K562 (cell line): ENCODE data around the gene CLIP2. TPM values are rescaled to one million over a fixed set of nuclear protein-coding genes. Genes with fewer than 3 reads are reported as not detected.
A peak's percentile ranks its signal among the peaks of the same experiment; 100 is the strongest.

ENCODE experiments used
- ARNT ChIP-seq, 2 experiments: fragments of 450-650 bp; IDR thresholded peaks; 2 replicates each; pipeline ENCODE4 v1.6.1; 2016; ENCODE audit warnings: mild to moderate bottlenecking in 1 of 2
- ASH1L ChIP-seq: fragments of 450-650 bp; IDR thresholded peaks from 2 replicates; pipeline ENCODE4 v1.6.1; 2018; ENCODE audit warnings: borderline replicate concordance, mild to moderate bottlenecking, low read depth; ENCODE audit not compliant: partially characterized antibody
- CEBPB ChIP-seq: fragments of 450-650 bp; IDR thresholded peaks from 2 replicates; pipeline ENCODE4 v1.6.1; 2016; ENCODE audit warnings: missing genetic modification characterization, missing compliant biosample characterization
- COPS2 ChIP-seq: fragments of 450-650 bp; conservative IDR thresholded peaks from 2 replicates; pipeline ENCODE4 v1.6.1; 2016; ENCODE audit warnings: mild to moderate bottlenecking, moderate library complexity
- CTBP1 ChIP-seq: fragments of 450-650 bp; IDR thresholded peaks from 2 replicates; pipeline ENCODE4 v1.6.1; 2016; ENCODE audit warnings: borderline replicate concordance
- FIP1L1 ChIP-seq: fragments of 200-400 bp; formaldehyde crosslinking; IDR thresholded peaks from 2 replicates; pipeline ENCODE4 v1.6.1; 2018; ENCODE audit warnings: mild to moderate bottlenecking, low read depth, low read length; ENCODE audit not compliant: poor library complexity, severe bottlenecking
- HCFC1 ChIP-seq: IDR thresholded peaks from 2 replicates; pipeline ENCODE4 v1.6.1; 2012; ENCODE audit warnings: low read depth, low read length, improper control_type of control experiment
- HLTF ChIP-seq: fragments of 450-650 bp; IDR thresholded peaks from 2 replicates; pipeline ENCODE4 v1.6.1; 2016
- KAT2B ChIP-seq: IDR thresholded peaks from one replicate; pipeline ENCODE4 v1.6.1; 2012; ENCODE audit warnings: low read depth, mild to moderate bottlenecking, control low read depth, inconsistent platforms, low read length, moderate library complexity
- KDM1A ChIP-seq, 2 experiments: fragments of 450-650 bp; IDR thresholded peaks; 2 replicates each; pipeline ENCODE4 v1.6.1; 2016; ENCODE audit warnings: mild to moderate bottlenecking in 2 of 2
- NFYB ChIP-seq: IDR thresholded peaks from 2 replicates; pipeline ENCODE4 v1.6.1; 2011; ENCODE audit warnings: mild to moderate bottlenecking, moderate library complexity; ENCODE audit not compliant: insufficient read length; ENCODE audit errors: extremely low read depth
- PHB2 ChIP-seq: fragments of 450-650 bp; IDR thresholded peaks from 2 replicates; pipeline ENCODE4 v1.6.1; 2017; ENCODE audit warnings: low read depth
- POLR2B ChIP-seq: fragments of 450-650 bp; IDR thresholded peaks from 2 replicates; pipeline ENCODE4 v1.6.1; 2018; ENCODE audit warnings: low read depth; ENCODE audit not compliant: partially characterized antibody
- RBM17 ChIP-seq: fragments of 200-400 bp; formaldehyde crosslinking; IDR thresholded peaks from 2 replicates; pipeline ENCODE4 v1.6.1; 2017; ENCODE audit warnings: low read depth, mild to moderate bottlenecking, low read length, borderline replicate concordance
- SRSF3 ChIP-seq: fragments of 200-400 bp; formaldehyde crosslinking; IDR thresholded peaks from 2 replicates; pipeline ENCODE4 v1.6.1; 2016; ENCODE audit warnings: mild to moderate bottlenecking, low read length, moderate library complexity; ENCODE audit not compliant: insufficient read depth
- ZNF146 ChIP-seq: IDR thresholded peaks from one replicate; pipeline ENCODE4 v1.6.1; 2018; ENCODE audit warnings: missing compliant biosample characterization; ENCODE audit not compliant: unreplicated experiment
- ZNF174 ChIP-seq: fragments of 250-450 bp; sonication (Bioruptor Pico); IDR thresholded peaks from 2 replicates; pipeline ENCODE4 v1.4.0; 2020; ENCODE audit warnings: mild to moderate bottlenecking
- ZNF436 ChIP-seq: fragments of 250-450, 450-650 bp; sonication (Bioruptor Pico); formaldehyde crosslinking; IDR thresholded peaks from 2 replicates; pipeline ENCODE4 v1.7.0; 2020; ENCODE audit warnings: mild to moderate bottlenecking
- ZNF75A ChIP-seq: fragments of 450-650 bp; formaldehyde crosslinking; IDR thresholded peaks from 2 replicates; pipeline ENCODE4 v1.4.0; 2020; ENCODE audit warnings: mild to moderate bottlenecking
- polyA plus RNA-seq, 8 experiments: library from polyadenylated mRNA; depleted of rRNA in 4 of 8; stranded (reverse) in 5 of 8; unstranded in 3 of 8; fragments of >200 nt; fragmentation: Nextera tagmentation in 2 of 8; fragmentation: Illumina TruSeq in 1 of 8; extraction: Ambion mirVana in 2 of 8; extraction: Trizol in 1 of 8; gene quantifications; 2 replicates each; pipeline versions ENCODE4 v1.2.1 to v1.2.3, GENCODE V29; 2011 to 2014; ENCODE audit warnings: inconsistent platforms in 1 of 8, missing spikeins in 1 of 8
- total RNA-seq, 7 experiments: library from RNA; depleted of rRNA in 6 of 7; stranded (reverse); fragments of >200 nt in 6 of 7; fragmentation: Illumina TruSeq in 2 of 7; extraction: Trizol in 2 of 7; gene quantifications; 2 replicates each; pipeline versions ENCODE4 v1.2.1 to v1.2.3, GENCODE V29; 2011 to 2021; ENCODE audit warnings: low replicate concordance in 1 of 7
- TF ChIP-seq, protein P1 (sequence below): fragments of 450-650 bp; IDR thresholded peaks from 2 replicates; pipeline ENCODE4 v1.6.1; 2016; ENCODE audit warnings: low read depth
- TF ChIP-seq, protein P2 (sequence below): fragments of 450-650 bp; formaldehyde crosslinking; IDR thresholded peaks from 2 replicates; pipeline ENCODE4 v1.4.0; 2020; ENCODE audit warnings: mild to moderate bottlenecking, moderate library complexity

CLIP2 gene
- total and polyA plus RNA-seq, 9 of the 15 experiments (the other 6 are each of a cell fraction or from before 2014, with no cell fraction given), result 0.07 to 5.4 (median 2.1) TPM

GRCh38 chr7:74272305-74273038, 16.7 kb upstream of the CLIP2 start (continued):
- TF ChIP-seq FIP1L1 (no peak), SRSF3 (no peak), KDM1A (IDR thresholded peaks at IDR 0.05) (no peak), ZNF146 (no peak), ZNF174 (CRISPR knock-in tag) (no peak), ARNT (IDR thresholded peaks at IDR 0.05) (0 out of 4 replicates have a peak, but pooled peaks of 1 of the 2 experiments have one; percentile 57), RBM17 (no peak), CTBP1 (0 out of 2 replicates have a peak, but pooled peaks have one; percentile 34), KAT2B (no peak), ZNF75A (CRISPR knock-in tag) (no peak), COPS2 (no peak), PHB2 (no peak), POLR2B (peak; percentile 32), HLTF (no peak), ASH1L (no peak), ZNF436 (no peak), CEBPB (tag) (no peak), NFYB (no peak), HCFC1 (no peak)
- TF ChIP-seq, protein P1, sequence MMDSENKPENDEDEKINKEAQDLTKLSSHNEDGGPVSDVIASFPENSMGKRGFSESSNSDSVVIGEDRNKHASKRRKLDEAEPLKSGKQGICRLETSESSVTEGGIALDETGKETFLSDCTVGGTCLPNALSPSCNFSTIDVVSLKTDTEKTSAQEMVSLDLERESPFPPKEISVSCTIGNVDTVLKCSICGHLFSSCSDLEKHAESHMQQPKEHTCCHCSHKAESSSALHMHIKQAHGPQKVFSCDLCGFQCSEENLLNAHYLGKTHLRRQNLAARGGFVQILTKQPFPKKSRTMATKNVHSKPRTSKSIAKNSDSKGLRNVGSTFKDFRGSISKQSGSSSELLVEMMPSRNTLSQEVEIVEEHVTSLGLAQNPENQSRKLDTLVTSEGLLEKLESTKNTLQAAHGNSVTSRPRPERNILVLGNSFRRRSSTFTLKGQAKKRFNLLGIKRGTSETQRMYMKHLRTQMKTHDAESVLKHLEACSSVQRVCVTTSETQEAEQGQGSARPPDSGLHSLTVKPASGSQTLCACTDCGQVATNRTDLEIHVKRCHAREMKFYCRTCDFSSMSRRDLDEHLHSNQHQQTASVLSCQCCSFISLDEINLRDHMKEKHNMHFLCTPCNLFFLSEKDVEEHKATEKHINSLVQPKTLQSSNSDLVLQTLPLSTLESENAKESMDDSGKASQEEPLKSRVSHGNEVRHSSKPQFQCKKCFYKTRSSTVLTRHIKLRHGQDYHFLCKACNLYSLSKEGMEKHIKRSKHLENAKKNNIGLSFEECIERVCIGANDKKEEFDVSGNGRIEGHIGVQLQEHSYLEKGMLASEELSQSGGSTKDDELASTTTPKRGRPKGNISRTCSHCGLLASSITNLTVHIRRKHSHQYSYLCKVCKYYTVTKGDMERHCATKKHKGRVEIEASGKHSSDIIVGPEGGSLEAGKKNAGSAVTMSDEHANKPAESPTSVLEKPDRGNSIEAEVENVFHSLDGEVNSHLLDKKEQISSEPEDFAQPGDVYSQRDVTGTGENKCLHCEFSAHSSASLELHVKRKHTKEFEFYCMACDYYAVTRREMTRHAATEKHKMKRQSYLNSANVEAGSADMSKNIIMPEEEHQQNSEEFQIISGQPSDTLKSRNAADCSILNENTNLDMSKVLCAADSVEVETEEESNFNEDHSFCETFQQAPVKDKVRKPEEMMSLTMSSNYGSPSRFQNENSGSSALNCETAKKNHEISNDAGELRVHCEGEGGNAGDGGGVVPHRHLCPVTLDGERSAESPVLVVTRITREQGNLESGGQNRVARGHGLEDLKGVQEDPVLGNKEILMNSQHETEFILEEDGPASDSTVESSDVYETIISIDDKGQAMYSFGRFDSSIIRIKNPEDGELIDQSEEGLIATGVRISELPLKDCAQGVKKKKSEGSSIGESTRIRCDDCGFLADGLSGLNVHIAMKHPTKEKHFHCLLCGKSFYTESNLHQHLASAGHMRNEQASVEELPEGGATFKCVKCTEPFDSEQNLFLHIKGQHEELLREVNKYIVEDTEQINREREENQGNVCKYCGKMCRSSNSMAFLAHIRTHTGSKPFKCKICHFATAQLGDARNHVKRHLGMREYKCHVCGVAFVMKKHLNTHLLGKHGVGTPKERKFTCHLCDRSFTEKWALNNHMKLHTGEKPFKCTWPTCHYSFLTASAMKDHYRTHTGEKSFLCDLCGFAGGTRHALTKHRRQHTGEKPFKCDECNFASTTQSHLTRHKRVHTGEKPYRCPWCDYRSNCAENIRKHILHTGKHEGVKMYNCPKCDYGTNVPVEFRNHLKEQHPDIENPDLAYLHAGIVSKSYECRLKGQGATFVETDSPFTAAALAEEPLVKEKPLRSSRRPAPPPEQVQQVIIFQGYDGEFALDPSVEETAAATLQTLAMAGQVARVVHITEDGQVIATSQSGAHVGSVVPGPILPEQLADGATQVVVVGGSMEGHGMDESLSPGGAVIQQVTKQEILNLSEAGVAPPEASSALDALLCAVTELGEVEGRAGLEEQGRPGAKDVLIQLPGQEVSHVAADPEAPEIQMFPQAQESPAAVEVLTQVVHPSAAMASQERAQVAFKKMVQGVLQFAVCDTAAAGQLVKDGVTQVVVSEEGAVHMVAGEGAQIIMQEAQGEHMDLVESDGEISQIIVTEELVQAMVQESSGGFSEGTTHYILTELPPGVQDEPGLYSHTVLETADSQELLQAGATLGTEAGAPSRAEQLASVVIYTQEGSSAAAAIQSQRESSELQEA, result no peak
- TF ChIP-seq, protein P2, sequence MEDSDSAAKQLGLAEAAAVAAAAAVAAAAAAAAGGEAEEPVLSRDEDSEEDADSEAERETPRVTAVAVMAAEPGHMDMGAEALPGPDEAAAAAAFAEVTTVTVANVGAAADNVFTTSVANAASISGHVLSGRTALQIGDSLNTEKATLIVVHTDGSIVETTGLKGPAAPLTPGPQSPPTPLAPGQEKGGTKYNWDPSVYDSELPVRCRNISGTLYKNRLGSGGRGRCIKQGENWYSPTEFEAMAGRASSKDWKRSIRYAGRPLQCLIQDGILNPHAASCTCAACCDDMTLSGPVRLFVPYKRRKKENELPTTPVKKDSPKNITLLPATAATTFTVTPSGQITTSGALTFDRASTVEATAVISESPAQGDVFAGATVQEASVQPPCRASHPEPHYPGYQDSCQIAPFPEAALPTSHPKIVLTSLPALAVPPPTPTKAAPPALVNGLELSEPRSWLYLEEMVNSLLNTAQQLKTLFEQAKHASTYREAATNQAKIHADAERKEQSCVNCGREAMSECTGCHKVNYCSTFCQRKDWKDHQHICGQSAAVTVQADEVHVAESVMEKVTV (CRISPR knock-in tag), result no peak
